ENCODE data around the gene DACH1.

Gene DACH1

DNA sequence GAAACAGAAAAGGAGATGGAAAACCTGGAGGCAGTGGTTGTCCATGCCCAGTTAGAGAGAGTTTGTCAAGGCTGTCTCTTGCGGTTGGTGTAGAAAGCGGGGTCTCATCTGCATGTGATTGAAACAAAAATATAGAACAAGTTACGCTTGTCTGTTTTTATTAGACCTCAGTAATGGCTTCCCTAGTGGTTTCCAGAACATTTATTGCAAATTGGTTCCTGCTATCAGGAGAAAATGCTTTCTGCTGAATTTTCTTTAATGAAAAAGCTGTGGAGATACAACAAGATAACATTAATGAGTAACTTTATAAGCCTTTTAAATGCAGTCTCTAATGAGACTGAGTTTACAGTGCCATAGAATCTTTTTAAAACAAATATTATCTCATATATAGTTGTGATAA, 378.0 kb downstream of the DACH1 start:
- DNase-seq (ENCODE audit: low read depth in 2 of 2), result no peak

DNA sequence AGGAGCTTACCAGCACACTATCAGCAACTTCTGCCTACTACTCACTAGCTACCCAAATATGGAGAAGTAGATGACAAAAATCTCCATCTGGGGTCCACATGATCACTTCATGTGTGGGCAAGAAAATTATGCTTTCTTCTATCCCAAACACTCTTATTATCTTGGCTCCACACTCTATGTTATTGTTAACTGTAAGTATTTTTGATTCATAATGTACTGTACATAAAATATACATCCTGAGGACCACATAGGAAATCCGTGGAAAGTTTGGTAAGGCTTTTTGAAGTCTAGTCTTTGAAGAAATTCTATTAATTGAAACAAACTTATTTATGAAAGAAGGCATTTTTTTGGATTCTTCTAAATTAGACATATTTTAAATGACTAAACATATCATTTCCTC, 378.8 kb downstream of the DACH1 start:
- DNase-seq (ENCODE audit: low read depth in 2 of 2), result no peak

DNA sequence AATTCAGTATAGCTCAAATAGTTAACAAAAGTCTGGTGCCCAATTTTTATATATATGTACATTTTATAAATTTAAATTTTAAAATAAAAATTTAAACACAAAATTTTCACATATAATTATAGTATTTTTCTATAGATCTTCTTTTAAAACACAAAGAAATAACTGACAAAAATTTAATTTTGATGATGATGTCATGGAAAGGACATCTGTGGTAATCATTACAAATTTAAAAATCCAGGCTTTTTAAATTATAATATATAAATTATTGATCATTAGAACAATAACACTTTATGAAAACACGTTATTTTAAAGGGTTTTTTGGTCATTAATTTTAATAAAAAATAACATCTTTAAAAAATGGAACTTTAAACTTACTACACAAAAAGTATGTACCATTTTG, 381.1 kb downstream of the DACH1 start:
- DNase-seq (ENCODE audit: low read depth in 2 of 2), result no peak

DNA sequence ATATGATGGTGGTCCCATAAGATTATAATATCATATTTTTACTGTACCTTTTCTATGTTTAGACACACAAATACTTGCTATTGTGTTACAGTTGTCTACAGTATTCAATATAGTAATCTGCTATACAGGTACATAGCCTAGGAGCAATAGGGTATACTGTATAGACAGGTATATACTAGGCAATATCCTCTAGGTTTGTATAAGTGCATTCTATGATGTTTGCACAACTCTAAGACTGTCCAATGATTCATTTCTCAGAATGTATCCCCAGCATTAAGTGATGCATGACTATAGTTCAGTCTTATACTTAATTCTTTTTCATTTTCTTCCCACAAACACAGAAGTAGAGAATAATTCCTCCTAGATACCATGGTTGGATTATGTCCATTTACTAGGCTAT, 383.3 kb downstream of the DACH1 start:
- DNase-seq (ENCODE audit: low read depth in 2 of 2), result no peak

DNA sequence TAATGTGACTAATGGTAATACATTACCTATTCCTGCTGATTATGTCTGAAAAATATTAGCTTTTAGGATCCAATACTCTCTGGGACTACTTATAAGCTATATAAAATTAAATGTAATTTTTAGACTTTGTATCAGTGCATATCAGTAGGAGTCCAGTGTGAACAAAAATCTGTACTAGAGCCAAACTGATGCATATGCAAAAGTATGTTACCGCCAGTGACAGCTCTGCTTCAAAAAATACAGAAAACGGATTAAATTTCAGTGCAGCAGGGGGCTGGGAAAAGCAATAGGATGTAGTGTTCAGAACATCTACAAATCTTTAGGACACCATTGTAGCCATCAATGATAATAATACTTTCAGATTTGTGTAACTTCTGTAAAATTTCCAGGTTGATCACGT, 385.5 kb downstream of the DACH1 start:
- no peak for DNase-seq (ENCODE audit: low read depth in 2 of 2)

DNA sequence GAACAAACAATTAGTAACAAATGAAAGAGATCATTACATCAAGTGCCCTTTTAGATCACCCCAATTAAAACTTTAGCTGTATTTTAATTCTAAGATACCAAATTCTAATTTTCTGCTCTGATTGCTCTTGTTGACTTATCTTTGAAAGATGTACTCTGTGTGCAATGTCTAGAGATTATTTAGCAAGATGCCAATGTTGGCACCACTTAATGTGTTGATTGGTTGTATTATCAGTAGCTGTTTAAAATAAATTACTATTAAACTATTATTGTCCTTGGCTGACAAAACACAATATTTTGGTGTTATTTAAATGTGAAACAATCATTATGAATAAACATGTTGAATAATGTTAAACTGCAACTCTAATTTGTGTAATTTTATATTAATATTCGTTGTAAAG, 386.0 kb downstream of the DACH1 start:
- DNase-seq (ENCODE audit: low read depth in 2 of 2), result no peak

DNA sequence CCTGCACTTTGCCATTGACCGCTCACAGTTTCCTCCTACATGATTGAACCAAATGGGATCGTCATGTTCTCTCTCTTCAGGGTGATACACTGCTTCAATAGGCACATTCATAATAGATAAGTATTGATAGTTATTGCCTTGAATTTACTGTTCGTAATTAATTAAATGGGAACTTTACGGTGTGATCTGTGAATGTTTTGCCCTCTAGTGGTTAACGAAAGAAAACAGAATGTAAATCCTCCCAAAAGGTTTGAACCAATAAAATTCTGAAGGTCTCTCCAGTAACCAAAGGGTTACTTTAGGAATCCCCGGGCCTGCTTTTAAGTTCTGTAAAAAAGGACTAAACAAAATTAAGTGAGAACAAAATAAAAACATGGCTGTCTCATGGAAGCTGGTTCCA, 389.3 kb downstream of the DACH1 start:
- DNase-seq (ENCODE audit: low read depth in 2 of 2), result no peak

DNA sequence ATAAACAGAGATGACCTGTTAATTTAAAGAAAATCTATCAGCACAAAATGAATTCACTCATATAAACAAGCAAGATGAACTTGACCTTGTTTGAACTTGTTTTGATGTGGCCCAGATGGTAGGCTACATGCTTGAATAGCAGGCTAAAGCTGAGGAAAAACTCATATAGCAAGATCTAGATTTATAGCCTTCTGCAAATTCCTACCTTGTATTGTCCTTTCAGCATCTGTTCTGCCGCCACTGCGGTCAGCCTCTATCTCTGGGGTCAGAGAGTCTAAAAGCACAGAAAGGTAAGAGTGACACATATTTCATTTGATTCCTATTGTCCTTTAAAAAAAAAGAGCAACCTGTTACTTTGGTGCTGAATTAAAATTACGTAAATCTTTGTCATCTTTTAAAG, 392.1 kb downstream of the DACH1 start:
- no peak for DNase-seq (ENCODE audit: low read depth in 2 of 2)

DNA sequence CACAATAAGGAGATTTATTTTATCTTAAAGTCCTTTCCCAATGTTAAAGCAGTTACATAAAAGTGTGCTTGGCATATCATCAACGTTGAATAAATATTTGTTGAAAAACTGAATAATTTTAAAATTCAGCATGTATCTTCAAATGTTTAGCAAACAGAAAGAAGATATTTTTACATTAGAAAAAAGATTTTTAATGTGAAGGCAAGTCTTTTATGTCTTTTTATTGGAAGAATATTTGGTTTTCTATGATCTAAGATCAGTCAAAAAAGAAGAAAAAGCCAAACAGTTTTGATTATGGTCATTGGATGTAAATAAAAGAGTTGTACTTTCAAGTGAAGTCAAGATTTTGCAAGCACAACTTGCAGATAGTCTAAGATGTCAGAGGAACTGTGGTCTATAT, 397.4 kb downstream of the DACH1 start:
- DNase-seq (ENCODE audit: low read depth in 2 of 2), result no peak

DNA sequence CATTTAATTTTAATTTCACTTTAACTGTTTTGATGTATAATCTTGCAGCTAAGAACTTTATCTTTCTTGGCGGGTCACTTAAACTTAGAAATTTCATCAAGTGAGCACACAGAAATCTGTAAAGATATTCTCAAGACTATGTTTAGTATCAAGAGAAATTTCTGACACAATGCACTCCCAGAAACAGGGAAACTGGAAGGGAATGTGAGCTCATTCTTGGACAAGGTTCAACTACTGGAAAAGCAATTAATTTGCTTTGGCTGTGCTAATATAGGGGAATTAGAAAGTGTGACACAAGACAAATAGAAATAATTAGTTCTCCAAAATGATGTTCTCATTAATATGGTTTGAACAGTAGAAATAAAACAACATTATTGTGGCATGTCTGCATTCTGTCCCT, 402.3 kb downstream of the DACH1 start:
- DNase-seq (ENCODE audit: low read depth in 2 of 2), result no peak

DNA sequence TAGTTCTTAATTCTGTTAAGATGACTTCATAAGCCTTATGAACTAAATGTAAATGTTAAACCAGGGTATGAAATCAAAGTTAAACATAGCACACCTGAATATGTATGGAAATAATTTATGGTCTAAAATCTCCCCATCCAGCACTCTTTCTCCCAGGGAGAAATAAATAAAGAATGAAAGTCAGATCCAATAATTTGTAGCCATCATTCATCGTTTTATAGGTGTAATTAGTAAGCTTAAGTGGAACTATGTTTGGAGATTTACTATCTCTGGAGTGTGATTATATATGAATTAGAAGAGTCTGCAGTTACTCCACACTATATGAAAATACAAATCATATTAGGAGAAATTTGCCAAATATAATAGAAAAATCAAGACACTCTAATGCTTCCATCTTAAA, 405.1 kb downstream of the DACH1 start:
- DNase-seq (ENCODE audit: low read depth in 2 of 2), result no peak

DNA sequence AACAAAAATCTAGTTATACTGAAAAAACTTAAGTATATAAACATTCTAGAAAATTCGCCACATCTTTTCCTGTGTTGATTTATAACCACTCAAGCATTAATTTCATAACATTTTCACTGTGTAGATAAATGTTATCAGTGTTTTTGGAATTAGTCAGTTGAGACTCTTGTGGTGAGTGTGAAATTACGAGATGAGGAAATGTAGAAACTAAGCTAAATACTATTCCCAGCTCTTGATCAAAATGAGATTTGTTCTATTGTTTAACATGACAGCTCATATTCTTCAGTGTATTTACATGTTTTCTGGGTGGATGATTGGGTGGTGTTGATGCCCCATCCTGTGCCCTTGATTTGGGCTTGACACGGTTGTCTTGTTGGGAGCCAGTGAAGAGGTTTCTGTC, 406.8 kb downstream of the DACH1 start:
- DNase-seq (ENCODE audit: low read depth in 2 of 2), result no peak

DNA sequence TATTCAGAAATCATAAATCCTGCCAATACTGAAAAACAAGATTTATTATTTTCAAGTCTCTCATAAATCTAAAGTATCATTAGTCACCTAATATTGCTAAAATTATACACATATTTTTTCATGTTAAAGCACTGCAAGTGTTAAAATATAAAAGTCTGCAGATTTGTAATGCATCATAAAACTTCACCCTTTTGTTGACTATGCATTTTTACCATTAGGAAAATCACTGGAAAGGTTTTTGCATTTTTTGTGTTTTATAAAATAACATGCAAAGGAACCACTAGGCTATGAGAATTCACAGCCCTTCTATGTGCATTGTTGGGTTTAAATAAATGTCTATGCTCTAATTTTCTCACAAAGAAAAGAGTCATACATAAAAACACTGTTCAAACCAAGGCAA, 407.3 kb downstream of the DACH1 start:
- no peak for DNase-seq (ENCODE audit: low read depth in 2 of 2)

DNA sequence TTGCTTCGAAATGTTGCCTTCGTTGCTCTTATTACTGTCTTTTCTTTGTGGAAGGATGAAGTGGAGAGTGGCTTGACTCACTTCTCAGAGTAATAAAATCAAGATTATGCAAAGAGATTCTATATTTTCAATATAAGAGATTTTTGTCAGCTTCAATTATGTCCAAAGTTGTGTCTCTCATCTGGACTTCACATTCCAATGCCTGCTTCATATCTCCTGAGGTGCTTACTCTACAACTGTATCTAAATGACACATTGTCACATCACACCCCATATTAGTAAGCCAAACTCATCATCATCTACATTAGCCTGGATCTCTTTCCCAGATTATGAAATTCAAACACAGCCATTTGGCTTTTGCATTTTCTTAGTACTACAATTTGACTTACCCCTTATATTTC, 409.4 kb downstream of the DACH1 start:
- no peak for DNase-seq (ENCODE audit: low read depth in 2 of 2)

DNA sequence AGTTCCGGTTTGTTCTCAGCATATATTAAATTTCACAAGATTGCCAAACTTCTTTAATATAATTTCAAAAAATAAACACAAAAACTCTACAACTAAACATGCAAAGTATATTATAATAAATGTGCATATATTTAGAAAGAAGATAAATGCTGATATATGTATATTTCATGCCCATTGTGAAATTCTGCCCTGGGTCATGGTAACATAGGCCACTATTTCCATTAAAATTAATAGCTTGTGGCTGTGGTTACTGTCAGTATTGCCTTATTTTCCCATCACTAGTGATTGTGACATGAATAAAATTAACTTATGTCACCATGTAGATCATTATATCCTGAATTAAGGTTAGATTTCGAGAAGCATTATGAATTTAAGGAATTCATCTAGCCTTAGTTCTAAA, 410.9 kb downstream of the DACH1 start:
- DNase-seq (ENCODE audit: low read depth in 2 of 2), result no peak

DNA sequence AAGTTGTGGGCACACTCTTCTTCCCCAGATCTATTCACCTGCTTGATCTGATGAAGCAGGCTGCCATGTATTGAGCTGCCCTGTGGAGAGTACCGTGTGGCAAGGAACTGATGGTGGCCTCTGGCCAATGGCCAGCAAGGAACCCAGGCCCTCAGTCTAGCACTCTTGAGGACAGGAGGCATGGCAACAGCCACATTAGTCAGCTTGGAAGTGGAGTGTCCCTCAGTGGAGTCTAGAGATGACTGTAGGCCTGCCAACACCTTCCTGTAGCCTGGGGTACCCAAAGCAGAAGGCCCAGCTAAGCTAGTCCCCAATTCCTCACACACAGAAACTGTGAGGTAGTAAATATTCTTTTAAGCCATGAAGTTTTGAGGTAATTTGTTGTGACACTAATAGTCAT, 412.5 kb downstream of the DACH1 start:
- DNase-seq (ENCODE audit: low read depth in 2 of 2), result no peak

DNA sequence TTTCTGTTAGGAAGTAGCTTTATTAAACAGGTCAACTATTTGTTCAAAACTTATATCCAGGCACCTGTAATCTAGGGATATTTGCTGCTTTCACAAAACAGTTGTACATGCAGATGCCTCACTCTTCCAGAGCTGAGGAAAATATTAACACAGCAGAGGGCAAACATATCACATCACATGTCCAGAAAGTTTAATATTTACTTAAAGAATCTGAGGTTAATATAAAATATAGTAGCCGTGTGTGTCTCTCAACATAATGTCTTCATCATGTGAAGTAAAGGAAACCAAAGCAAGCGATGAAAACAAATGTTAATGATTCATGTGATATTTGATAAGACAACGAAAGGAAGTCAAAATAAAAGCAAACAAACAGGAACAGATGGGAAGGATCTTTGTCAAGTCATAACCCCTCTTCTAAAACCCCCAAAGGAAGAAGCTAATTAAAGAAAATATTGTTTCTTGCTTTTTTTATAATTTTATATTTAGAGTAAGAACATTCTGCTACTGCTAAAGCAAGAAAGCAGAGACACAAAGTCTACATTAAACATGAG, 418.8 kb downstream of the DACH1 start:
- no peak for DNase-seq (ENCODE audit: low read depth in 2 of 2)

DNA sequence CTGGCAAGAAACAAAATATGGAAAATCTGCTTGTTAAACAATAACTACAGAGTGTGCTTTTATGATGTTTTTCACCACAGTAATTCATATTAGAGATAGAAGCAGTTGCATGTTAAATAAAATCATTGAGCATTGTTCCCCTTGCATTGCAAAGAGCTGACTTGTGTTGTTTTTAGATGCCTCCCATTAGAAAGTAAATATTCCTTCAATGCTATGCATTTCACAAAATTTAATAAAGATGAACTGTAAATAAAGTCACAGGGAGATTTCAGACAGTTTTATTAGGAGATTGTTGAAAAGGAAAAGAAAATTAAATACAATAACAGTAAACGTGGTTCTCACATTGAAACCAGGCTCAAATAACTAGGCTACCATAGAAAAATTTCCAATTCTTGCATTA, 429.3 kb downstream of the DACH1 start:
- DNase-seq (ENCODE audit: low read depth in 2 of 2), result no peak

DNA sequence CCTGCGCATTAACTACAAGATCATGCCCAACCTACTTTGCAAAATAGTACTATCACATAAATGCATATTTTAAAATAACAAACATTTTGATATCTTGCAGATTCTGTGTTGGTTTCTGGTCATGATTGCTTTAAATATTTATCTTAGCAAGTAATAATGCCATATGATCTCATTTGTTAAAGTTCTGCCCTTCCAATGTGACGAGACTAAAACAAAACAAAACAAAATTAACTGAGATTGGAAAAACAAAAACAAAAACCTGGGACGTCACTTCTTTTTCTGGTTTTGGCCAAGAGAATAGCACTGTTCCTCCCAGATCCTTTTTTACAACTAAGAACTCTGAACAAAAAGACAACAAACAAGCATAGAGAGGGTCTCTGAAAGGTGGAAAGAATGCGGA, 436.3 kb downstream of the DACH1 start:
- no peak for DNase-seq (ENCODE audit: low read depth in 2 of 2)

DNA sequence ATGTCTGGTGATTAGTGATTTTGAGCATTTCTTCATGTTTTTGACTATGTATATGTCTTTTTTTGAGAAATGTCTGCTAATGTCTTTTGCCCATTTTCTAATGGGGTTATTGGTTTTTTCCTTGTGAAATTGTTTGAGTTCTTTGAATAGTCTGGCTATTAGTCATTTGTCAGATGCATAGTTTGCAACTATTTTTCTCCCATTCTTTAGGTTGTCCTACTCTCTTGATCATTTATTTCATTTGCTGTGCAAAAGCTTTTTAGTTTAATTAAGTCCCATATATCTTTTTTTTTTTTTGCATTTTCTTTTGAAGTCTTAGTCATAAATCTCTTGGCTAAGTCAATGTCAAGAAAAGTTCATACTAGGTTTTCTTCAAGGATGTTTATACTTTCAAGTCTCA, 449.8 kb downstream of the DACH1 start:
- DNase-seq (ENCODE audit: low read depth in 2 of 2), result no peak

DNA sequence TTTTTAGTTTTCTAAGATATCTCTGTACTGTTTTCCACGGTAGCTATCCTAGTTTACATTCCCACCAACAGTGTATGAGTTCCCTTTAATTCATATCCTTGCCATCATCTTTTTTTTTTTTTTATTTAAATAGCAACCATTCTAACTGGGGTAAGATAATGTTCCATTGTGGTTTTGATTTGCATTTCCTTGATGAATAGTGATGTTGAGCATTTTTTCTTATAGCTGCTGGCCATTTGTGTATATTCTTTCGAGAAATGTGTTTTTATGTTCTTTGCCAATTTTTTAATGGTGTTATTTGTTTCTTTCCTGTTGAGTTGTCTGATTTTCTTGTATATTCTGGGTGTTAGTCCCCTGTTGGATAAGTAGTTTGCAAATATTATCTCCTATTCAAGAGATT, 454.8 kb downstream of the DACH1 start:
- no peak for DNase-seq (ENCODE audit: low read depth in 2 of 2)

DNA sequence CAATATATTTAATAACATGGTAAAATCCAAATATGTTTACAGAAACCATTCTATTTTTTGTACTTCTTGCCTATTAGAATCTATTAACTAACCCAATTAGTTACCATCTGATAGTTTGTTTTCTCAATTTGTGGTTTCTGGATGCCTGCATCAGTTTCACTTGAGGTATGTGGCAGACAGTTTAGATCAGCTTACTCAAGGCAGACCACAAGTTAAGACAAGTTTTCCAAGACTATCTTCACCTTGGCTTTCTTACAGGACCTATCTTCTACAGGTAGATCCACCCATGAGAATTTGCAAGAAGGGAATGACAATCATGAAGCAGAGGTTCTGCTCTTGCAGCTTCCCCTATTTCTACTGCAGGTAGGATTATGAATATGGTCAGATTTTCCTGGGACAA, 458.6 kb downstream of the DACH1 start:
- no peak for DNase-seq (ENCODE audit: low read depth in 2 of 2)

DNA sequence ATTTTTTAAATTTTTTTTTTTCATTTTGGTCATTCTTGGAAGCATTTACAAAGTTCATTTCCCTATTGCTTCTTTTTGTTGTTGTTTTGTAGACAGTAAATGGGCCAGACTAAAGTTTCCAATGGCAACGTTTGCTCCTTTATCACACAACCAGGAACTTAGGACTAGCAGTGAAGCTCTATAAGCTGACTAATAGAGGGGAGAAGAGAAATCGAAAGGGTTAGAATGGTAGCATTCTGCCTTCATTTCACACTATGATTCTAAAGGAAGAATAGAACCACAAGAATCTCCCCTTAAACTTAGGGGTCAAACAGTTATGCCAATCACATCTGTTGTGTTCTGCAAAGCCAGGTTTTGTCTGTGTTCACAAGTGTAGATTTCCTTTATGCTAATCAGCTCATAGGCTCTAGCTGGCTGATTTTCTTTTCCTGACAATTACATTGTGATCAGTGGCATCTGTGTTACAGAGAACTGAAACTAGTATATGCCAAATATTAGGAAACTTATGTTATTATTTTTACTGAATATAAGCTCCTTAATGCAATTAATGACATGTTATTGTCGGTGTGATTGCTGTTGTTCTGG, 467.3 kb downstream of the DACH1 start:
- DNase-seq (ENCODE audit: low read depth in 2 of 2), result no peak

DNA sequence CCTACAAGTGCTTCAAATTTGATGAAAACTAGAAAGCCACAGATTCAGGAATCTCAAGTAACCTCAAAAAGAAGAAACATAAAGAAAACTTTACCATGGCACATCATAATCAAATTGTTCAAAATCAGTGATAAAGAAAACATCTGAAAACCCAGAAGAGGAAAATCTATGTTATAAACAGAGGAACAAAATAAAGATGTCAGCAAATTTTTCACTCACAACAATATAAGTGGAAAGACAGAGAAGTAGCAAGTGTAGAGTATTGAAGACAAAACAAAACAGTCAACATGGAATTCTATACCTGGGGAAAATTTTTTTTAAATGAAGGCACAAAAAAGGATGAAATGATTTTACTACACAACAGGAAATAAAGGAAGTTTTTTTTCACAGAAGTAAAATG, 470.9 kb downstream of the DACH1 start:
- DNase-seq (ENCODE audit: low read depth in 2 of 2), result no peak

DNA sequence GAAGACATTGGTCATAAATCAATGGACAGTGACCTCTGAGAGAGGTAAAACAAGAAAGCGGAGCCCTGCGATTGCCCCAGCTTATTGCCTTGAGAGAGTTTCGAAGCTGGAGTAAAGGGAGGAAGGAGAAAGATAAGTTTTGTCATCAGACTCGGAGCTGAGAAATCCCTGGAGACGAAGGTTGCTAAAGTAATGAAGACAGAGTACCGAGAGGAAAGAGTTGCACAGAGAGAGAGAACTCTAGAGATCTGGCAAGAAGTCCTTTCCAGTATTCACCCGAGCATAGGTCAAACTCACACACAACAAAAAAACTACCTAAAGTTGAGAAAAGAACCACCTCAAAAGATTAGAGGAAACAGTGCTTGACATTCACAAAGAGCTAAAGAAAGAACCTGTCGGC, 472.0 kb downstream of the DACH1 start:
- no peak for DNase-seq (ENCODE audit: low read depth in 2 of 2)
